Neural cell (in vitro differentiated cells): Measurements from ENCODE around the gene PARD3B. TPM values are rescaled to one million over a fixed set of nuclear protein-coding genes. Genes with fewer than 3 reads are reported as not detected.

Experiments
- H2AFZ ChIP-seq: fragments of 200-600, 300-800 bp; sonication (generic), shearing (Covaris generic); 2 replicates; pipeline ENCODE4 v1.6.0; 2014; ENCODE audit warnings: low read depth, mild to moderate bottlenecking, antibody characterized with exemption, low read length, moderate library complexity
- H3F3A ChIP-seq: fragments of 200-600 bp; shearing (Covaris generic); 2 replicates; pipeline ENCODE4 v1.6.1; 2016; ENCODE audit warnings: mild to moderate bottlenecking, moderate library complexity, mixed read lengths, antibody characterized with exemption, low read length; ENCODE audit not compliant: insufficient read depth, poor library complexity, severe bottlenecking
- H3K27ac ChIP-seq: fragments of 200-600, 300-800 bp; sonication (generic), shearing (Covaris generic); 2 replicates; pipeline ENCODE4 v1.5.1; 2014; ENCODE audit warnings: mild to moderate bottlenecking, low read length, moderate library complexity
- H3K27me3 ChIP-seq: fragments of 300-800, 200-600 bp; sonication (generic), shearing (Covaris generic); 2 replicates; pipeline ENCODE4 v1.6.0; 2014; ENCODE audit warnings: mild to moderate bottlenecking, low read depth, low read length, moderate library complexity; ENCODE audit not compliant: insufficient read depth
- H3K36me3 ChIP-seq: fragments of 300-800, 200-600 bp; sonication (generic), shearing (Covaris generic); 2 replicates; pipeline ENCODE4 v1.5.1; 2014; ENCODE audit warnings: mild to moderate bottlenecking, antibody characterized with exemption, low read length, moderate library complexity; ENCODE audit not compliant: insufficient read depth
- H3K4me2 ChIP-seq: fragments of 300-800, 200-600 bp; sonication (generic), shearing (Covaris generic); 2 replicates; pipeline ENCODE4 v1.6.0; 2014; ENCODE audit warnings: mild to moderate bottlenecking, low read length
- H3K4me3 ChIP-seq: fragments of 300-800, 200-600 bp; sonication (generic), shearing (Covaris generic); 2 replicates; pipeline ENCODE4 v1.5.1; 2014; ENCODE audit warnings: mild to moderate bottlenecking, low read length, moderate library complexity
- H3K79me2 ChIP-seq: fragments of 200-600 bp; shearing (Covaris generic); replicated peaks from 2 replicates; pipeline ENCODE4 v1.6.0; 2014; ENCODE audit warnings: mild to moderate bottlenecking, low read length, moderate library complexity; ENCODE audit not compliant: insufficient read depth
- H3K9ac ChIP-seq: fragments of 300-800, 200-600 bp; sonication (generic), shearing (Covaris generic); 2 replicates; pipeline ENCODE4 v1.6.1; 2016; ENCODE audit warnings: mild to moderate bottlenecking, low read length, mixed read lengths
- H3K9me2 ChIP-seq: fragments of 200-600 bp; shearing (Covaris generic); 2 replicates; pipeline ENCODE4 v1.6.1; 2016; ENCODE audit warnings: mild to moderate bottlenecking, low read length, mixed read lengths; ENCODE audit not compliant: insufficient read depth
- H3K9me3 ChIP-seq: fragments of 200-600, 300-800 bp; sonication (generic), shearing (Covaris generic); 2 replicates; pipeline ENCODE4 v1.6.1; 2016; ENCODE audit warnings: mild to moderate bottlenecking, mixed run types, low read length, moderate library complexity, mixed read lengths
- H4K20me1 ChIP-seq: fragments of 200-600 bp; shearing (Covaris generic); 2 replicates; pipeline ENCODE4 v1.6.1; 2016; ENCODE audit warnings: mild to moderate bottlenecking, mixed run types; ENCODE audit not compliant: insufficient read depth
- EP300 ChIP-seq: fragments of 450-650 bp; conservative IDR thresholded peaks from 2 replicates; pipeline ENCODE4 v1.6.1; 2014; ENCODE audit warnings: antibody characterized with exemption, mild to moderate bottlenecking, moderate library complexity; ENCODE audit not compliant: poor library complexity, severe bottlenecking
- EZH2 ChIP-seq: fragments of 200-600, 300-800 bp; shearing (Covaris generic), sonication (generic); IDR thresholded peaks from 2 replicates; pipeline ENCODE4 v1.6.1; 2014; ENCODE audit warnings: antibody characterized with exemption, low read length, borderline replicate concordance, mild to moderate bottlenecking; ENCODE audit not compliant: insufficient read depth, poor library complexity, severe bottlenecking
- MXI1 ChIP-seq: fragments of 450-650 bp; conservative IDR thresholded peaks from 2 replicates; pipeline ENCODE4 v1.6.1; 2014; ENCODE audit warnings: antibody characterized with exemption, mild to moderate bottlenecking; ENCODE audit not compliant: poor library complexity, severe bottlenecking
- POLR2AphosphoS5 ChIP-seq: IDR thresholded peaks from 2 replicates; pipeline ENCODE4 v1.6.1; 2012
- RAD21 ChIP-seq: fragments of 450-650 bp; conservative IDR thresholded peaks from 2 replicates; pipeline ENCODE4 v1.6.1; 2014; ENCODE audit warnings: antibody characterized with exemption, mild to moderate bottlenecking, moderate library complexity
- SMC3 ChIP-seq: fragments of 450-650 bp; conservative IDR thresholded peaks from 2 replicates; pipeline ENCODE4 v1.6.1; 2014; ENCODE audit warnings: antibody characterized with exemption, mild to moderate bottlenecking, moderate library complexity; ENCODE audit not compliant: poor library complexity
- TAF1 ChIP-seq: IDR thresholded peaks from 2 replicates; pipeline ENCODE4 v1.6.1; 2012; ENCODE audit warnings: low read depth
- polyA plus RNA-seq: library from polyadenylated mRNA; depleted of rRNA; stranded (reverse); fragments of >200 nt; gene quantifications from 2 replicates; pipeline ENCODE4 v1.2.3, GENCODE V29; 2014
- TF ChIP-seq, protein P1 (sequence below): fragments of 450-650 bp; IDR thresholded peaks from 2 replicates; pipeline ENCODE4 v1.5.1; 2014; ENCODE audit warnings: antibody characterized with exemption, mild to moderate bottlenecking, moderate library complexity; ENCODE audit not compliant: poor library complexity, severe bottlenecking
- TF ChIP-seq, protein P2 (sequence below): IDR thresholded peaks from 2 replicates; pipeline ENCODE4 v1.6.1; 2012; ENCODE audit warnings: borderline replicate concordance

PARD3B gene
- polyA plus RNA-seq, 1 donor from 2014 or later: 0.54 TPM

DNA sequence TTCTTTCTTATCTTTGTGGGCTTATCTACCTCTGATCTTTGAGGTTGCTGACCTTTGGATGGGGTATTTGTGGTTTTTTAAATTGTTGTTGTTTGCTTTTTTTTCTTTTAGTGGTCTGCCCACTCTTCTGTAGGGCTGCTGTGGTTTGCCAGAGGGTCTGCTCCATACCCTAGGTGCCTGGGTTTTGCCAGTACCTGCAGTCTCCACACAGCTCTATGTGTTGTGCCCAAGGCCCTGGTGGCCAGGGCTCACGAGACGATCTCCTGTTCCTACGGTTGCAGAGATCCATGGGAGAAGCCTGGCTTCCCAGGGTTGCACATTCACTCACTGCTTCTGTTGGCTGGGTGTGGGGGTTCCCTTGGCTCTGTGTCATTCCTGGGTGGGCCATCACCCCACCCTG is 87.1 kb downstream of the PARD3B start:
- TF ChIP-seq POLR2AphosphoS5 (no peak), EP300 (no peak), TAF1 (no peak), SMC3 (no peak), MXI1 (no peak), EZH2 (no peak), RAD21 (no peak)
- TF ChIP-seq, protein P1, sequence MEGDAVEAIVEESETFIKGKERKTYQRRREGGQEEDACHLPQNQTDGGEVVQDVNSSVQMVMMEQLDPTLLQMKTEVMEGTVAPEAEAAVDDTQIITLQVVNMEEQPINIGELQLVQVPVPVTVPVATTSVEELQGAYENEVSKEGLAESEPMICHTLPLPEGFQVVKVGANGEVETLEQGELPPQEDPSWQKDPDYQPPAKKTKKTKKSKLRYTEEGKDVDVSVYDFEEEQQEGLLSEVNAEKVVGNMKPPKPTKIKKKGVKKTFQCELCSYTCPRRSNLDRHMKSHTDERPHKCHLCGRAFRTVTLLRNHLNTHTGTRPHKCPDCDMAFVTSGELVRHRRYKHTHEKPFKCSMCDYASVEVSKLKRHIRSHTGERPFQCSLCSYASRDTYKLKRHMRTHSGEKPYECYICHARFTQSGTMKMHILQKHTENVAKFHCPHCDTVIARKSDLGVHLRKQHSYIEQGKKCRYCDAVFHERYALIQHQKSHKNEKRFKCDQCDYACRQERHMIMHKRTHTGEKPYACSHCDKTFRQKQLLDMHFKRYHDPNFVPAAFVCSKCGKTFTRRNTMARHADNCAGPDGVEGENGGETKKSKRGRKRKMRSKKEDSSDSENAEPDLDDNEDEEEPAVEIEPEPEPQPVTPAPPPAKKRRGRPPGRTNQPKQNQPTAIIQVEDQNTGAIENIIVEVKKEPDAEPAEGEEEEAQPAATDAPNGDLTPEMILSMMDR: no peak
- TF ChIP-seq, protein P2, sequence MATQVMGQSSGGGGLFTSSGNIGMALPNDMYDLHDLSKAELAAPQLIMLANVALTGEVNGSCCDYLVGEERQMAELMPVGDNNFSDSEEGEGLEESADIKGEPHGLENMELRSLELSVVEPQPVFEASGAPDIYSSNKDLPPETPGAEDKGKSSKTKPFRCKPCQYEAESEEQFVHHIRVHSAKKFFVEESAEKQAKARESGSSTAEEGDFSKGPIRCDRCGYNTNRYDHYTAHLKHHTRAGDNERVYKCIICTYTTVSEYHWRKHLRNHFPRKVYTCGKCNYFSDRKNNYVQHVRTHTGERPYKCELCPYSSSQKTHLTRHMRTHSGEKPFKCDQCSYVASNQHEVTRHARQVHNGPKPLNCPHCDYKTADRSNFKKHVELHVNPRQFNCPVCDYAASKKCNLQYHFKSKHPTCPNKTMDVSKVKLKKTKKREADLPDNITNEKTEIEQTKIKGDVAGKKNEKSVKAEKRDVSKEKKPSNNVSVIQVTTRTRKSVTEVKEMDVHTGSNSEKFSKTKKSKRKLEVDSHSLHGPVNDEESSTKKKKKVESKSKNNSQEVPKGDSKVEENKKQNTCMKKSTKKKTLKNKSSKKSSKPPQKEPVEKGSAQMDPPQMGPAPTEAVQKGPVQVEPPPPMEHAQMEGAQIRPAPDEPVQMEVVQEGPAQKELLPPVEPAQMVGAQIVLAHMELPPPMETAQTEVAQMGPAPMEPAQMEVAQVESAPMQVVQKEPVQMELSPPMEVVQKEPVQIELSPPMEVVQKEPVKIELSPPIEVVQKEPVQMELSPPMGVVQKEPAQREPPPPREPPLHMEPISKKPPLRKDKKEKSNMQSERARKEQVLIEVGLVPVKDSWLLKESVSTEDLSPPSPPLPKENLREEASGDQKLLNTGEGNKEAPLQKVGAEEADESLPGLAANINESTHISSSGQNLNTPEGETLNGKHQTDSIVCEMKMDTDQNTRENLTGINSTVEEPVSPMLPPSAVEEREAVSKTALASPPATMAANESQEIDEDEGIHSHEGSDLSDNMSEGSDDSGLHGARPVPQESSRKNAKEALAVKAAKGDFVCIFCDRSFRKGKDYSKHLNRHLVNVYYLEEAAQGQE: no peak
- no peaks in the 10 kb centered on the region for H3K27me3 ChIP-seq
- no peaks in the 10 kb centered on the region for H3K36me3 ChIP-seq

DNA sequence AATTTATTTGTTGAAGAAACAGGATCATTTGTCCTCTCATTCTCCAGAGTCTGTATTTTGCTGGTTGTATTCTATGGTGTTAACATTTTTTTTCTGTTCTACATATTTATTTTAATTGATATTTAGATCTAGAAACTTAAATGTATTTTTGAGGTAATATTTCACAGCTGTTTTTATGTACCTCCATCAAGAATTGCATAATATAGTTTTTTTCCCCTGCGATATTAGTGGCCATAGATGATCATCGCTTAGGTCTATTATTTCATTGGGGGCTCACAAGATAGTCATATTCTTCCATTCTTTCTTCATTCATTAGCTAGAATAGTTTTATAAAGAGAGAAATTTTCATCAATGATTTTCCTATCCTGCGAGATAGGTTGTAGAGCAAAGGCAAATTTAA is 89.3 kb downstream of the PARD3B start:
- no peak overlapping the region for H3K27ac ChIP-seq
- no peak overlapping the region for H3K4me2 ChIP-seq
- H3K36me3 ChIP-seq: no peaks in the 10 kb centered on the region
- H3K79me2 ChIP-seq: no peaks in the 10 kb centered on the region
- H3K4me3 ChIP-seq: no peak overlapping the region
- no peaks in the 10 kb centered on the region for H4K20me1 ChIP-seq
- H2AFZ ChIP-seq: no peak overlapping the region
- no peaks in the 10 kb centered on the region for H3F3A ChIP-seq
- H3K9me3 ChIP-seq: no peaks in the 10 kb centered on the region
- TF ChIP-seq MXI1: no peak
- TF ChIP-seq POLR2AphosphoS5: no peak
- TF ChIP-seq RAD21: no peak
- TF ChIP-seq, protein P2: no peak
- no peak for TF ChIP-seq EZH2
- TF ChIP-seq, protein P1: no peak
- TF ChIP-seq TAF1: no peak
- no peak for TF ChIP-seq SMC3
- no peak for TF ChIP-seq EP300
- H3K27me3 ChIP-seq: no peaks in the 10 kb centered on the region
- H3K9me2 ChIP-seq: no peaks in the 10 kb centered on the region
- no peak overlapping the region for H3K9ac ChIP-seq

More for the DNA sequence above, 87.1 kb downstream of the PARD3B start:
- Histone ChIP-seq H4K20me1 (no peaks in the 10 kb centered on the region), H2AFZ (no peak overlapping the region), H3K9me2 (no peaks in the 10 kb centered on the region), H3K4me3 (no peak overlapping the region), H3F3A (no peaks in the 10 kb centered on the region), H3K9ac (no peak overlapping the region), H3K79me2 (no peaks in the 10 kb centered on the region), H3K4me2 (no peak overlapping the region), H3K27ac (no peak overlapping the region), H3K9me3 (no peaks in the 10 kb centered on the region)
